Measurements from ENCODE around the gene ATP6V0E2.
"Not testable (repeated sequence)": the region's sequence is repeated elsewhere in the genome, so short reads cannot be mapped to it uniquely, and the experiment has no call there.

ATP6V0E2 gene

GRCh38 chr7:149885191-149886017, 11.6 kb downstream of the ATP6V0E2 start:
- Histone ChIP-seq H3K4me1 (ENCODE audit: control insufficient read depth, insufficient read depth, low read length) (peaks cover 18% of the 10 kb centered on the region), H3K9ac (ENCODE audit: low read length) (no peak overlapping the region), H3K9me3 (ENCODE audit: control insufficient read depth, low read length) (no peaks in the 10 kb centered on the region), H3K4me3 (ENCODE audit: low read length) (no peak overlapping the region), H3K27me3 (ENCODE audit: control insufficient read depth, insufficient read depth, low read length) (no peaks in the 10 kb centered on the region), H3K36me3 (ENCODE audit: control insufficient read depth, insufficient read depth, low read length) (no peaks in the 10 kb centered on the region)

- peaks cover 18% of the 10 kb centered on the region for H3K4me1 ChIP-seq (ENCODE audit: control insufficient read depth, insufficient read depth, low read length)
- no peaks in the 10 kb centered on the region for H3K27me3 ChIP-seq (ENCODE audit: control insufficient read depth, insufficient read depth, low read length)
- H3K36me3 ChIP-seq (ENCODE audit: control insufficient read depth, insufficient read depth, low read length) = no peaks in the 10 kb centered on the region
- no peaks in the 10 kb centered on the region for H3K9me3 ChIP-seq (ENCODE audit: control insufficient read depth, low read length)
- no peak overlapping the region for H3K9ac ChIP-seq (ENCODE audit: low read length)
- H3K4me3 ChIP-seq (ENCODE audit: low read length) = no peak overlapping the region
Measured at GRCh38 chr7:149886018-149886415, 12.2 kb downstream of the ATP6V0E2 start.

DNA sequence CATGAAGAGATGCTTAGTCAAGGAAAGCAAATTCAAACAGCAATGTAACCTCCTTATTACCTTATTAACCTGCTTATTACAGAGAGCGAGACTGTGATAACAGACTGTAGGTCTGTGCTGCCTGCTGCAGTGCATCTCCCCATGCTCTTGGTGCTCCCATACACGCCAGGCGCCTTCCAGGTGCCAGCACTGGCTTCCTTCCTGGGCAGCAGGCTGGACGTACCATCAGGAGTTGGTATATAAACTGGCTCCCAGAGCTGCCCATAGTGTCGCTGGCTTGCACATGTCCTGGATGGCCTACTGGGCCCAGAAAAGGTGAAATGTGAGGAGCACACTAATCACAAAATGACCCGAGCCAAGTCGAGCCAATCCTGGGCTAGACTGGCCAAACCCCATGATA, 13.5 kb downstream of the ATP6V0E2 start:
- Histone ChIP-seq H3K27me3 (ENCODE audit: control insufficient read depth, insufficient read depth, low read length) (no peaks in the 10 kb centered on the region), H3K9me3 (ENCODE audit: control insufficient read depth, low read length) (no peaks in the 10 kb centered on the region), H3K9ac (ENCODE audit: low read length) (no peak overlapping the region), H3K4me1 (ENCODE audit: control insufficient read depth, insufficient read depth, low read length) (peaks cover 18% of the 10 kb centered on the region), H3K36me3 (ENCODE audit: control insufficient read depth, insufficient read depth, low read length) (no peaks in the 10 kb centered on the region), H3K4me3 (ENCODE audit: low read length) (no peak overlapping the region)

DNA sequence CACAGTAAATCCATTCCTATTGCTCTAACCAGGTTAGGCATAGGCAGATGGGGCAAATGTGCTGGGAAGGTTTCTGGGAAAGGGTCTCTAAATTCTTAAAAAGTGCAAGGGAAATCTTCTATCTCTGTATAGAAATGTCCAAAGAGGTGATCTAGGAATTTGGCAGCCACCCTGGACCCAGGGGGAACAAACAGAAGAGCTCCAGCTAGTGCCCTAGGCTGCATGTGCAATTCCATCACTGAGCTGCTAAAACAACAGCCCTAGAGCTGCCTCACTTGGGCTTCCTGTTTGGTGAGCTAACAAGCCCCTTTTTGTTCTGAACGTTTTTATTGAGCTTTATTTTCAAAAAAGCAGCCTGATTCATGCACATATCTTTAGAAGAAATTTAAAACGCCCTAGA, 16.9 kb downstream of the ATP6V0E2 start:
- H3K4me3 ChIP-seq (ENCODE audit: low read length); H3K27me3 ChIP-seq (ENCODE audit: control insufficient read depth, insufficient read depth, low read length); H3K9me3 ChIP-seq (ENCODE audit: control insufficient read depth, low read length); H3K36me3 ChIP-seq (ENCODE audit: control insufficient read depth, insufficient read depth, low read length); H3K9ac ChIP-seq (ENCODE audit: low read length); H3K4me1 ChIP-seq (ENCODE audit: control insufficient read depth, insufficient read depth, low read length): not testable (repeated sequence)

DNA sequence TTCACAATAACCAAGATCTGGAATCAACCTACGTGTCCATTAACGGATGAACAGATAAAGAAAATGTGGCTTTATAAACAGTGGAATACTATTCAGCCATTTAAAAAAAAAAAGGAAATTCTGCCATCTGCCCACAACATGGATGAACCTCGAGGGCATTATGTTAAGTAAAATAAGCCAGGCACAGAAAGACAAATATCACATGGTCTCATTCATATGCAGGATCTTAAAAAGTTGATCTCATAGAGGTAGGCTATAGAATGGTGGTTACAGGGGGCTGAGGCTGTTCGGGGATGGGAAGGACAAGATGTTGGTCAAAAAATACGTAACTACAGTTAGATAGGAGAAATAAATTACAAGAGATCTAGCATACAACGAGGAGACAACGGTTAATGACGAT, 21.2 kb downstream of the ATP6V0E2 start:
- H3K36me3 ChIP-seq (ENCODE audit: control insufficient read depth, insufficient read depth, low read length); H3K9ac ChIP-seq (ENCODE audit: low read length); H3K4me1 ChIP-seq (ENCODE audit: control insufficient read depth, insufficient read depth, low read length); H3K9me3 ChIP-seq (ENCODE audit: control insufficient read depth, low read length); H3K4me3 ChIP-seq (ENCODE audit: low read length); H3K27me3 ChIP-seq (ENCODE audit: control insufficient read depth, insufficient read depth, low read length): not testable (repeated sequence)

DNA sequence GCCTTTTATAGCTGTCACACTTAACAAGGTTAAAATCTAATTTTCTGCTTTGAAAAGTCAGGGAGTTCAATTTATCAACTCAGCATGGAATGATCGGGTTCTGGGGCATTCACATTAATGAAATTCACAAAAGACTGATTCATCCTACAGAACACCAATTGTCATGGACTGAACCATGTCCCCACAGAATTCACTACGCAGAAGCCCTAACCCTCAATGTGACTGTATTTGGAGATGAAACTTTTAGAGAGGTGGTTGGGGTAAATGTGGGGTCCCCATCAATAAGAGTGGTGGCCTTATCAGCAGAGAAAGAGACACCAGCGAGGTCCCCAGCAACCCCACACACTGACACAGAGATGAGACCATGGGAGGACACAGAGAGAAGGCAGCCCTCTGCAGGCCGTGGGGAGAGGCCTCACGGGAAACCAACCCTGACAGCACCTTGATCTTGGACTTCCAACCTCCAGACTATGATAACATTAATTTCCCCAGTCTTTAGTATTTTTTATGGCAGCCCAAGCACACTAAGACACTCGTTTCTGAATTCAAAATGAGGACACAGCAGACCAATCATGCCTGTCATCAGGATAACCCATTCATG, 34.1 kb downstream of the ATP6V0E2 start:
- not testable (repeated sequence) for H3K27me3 ChIP-seq (ENCODE audit: control insufficient read depth, insufficient read depth, low read length); H3K9me3 ChIP-seq (ENCODE audit: control insufficient read depth, low read length); H3K9ac ChIP-seq (ENCODE audit: low read length); H3K4me1 ChIP-seq (ENCODE audit: control insufficient read depth, insufficient read depth, low read length); H3K36me3 ChIP-seq (ENCODE audit: control insufficient read depth, insufficient read depth, low read length); H3K4me3 ChIP-seq (ENCODE audit: low read length)

DNA sequence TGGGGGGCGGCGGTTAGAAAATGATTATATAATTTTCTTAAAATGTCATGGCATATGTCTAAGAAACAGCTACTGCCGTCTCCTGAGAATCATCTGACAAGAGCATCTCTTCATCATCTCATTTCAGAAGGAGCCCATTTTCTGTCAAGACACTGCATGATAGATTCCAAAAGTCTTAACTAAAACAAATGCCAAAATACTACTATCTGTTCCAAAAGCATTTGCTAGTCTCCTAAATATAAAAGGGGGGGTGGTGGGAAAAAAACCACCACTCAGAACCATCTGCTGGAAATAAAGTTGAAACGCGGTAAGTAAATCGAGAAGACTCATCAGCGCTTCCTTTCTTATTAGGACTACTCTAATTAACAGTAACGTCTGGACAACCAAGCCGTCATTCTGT, 36.5 kb downstream of the ATP6V0E2 start:
- H3K4me1 ChIP-seq (ENCODE audit: control insufficient read depth, insufficient read depth, low read length); H3K9me3 ChIP-seq (ENCODE audit: control insufficient read depth, low read length); H3K27me3 ChIP-seq (ENCODE audit: control insufficient read depth, insufficient read depth, low read length); H3K4me3 ChIP-seq (ENCODE audit: low read length); H3K9ac ChIP-seq (ENCODE audit: low read length); H3K36me3 ChIP-seq (ENCODE audit: control insufficient read depth, insufficient read depth, low read length): not testable (repeated sequence)

- H3K4me1 ChIP-seq (ENCODE audit: control insufficient read depth, insufficient read depth, low read length); H3K9ac ChIP-seq (ENCODE audit: low read length); H3K36me3 ChIP-seq (ENCODE audit: control insufficient read depth, insufficient read depth, low read length); H3K9me3 ChIP-seq (ENCODE audit: control insufficient read depth, low read length); H3K4me3 ChIP-seq (ENCODE audit: low read length); H3K27me3 ChIP-seq (ENCODE audit: control insufficient read depth, insufficient read depth, low read length): not testable (repeated sequence)
Measured at GRCh38 chr7:149912126-149912525, 38.4 kb downstream of the ATP6V0E2 start.

GRCh38 chr7:149926414-149926813, 52.6 kb downstream of the ATP6V0E2 start:
- H3K4me1 ChIP-seq (ENCODE audit: control insufficient read depth, insufficient read depth, low read length); H3K9ac ChIP-seq (ENCODE audit: low read length); H3K4me3 ChIP-seq (ENCODE audit: low read length); H3K36me3 ChIP-seq (ENCODE audit: control insufficient read depth, insufficient read depth, low read length); H3K9me3 ChIP-seq (ENCODE audit: control insufficient read depth, low read length); H3K27me3 ChIP-seq (ENCODE audit: control insufficient read depth, insufficient read depth, low read length): not testable (repeated sequence)
